HEK293 (cell line): ENCODE data around the gene GATA2.

Source experiments
- CTCF ChIP-seq: fragments of 450-650 bp; formaldehyde crosslinking; IDR thresholded peaks from 2 replicates; pipeline ENCODE4 v1.5.1; 2016; ENCODE audit warnings: missing biosample characterization, missing genetic modification characterization
- MYNN ChIP-seq: fragments of 450-650 bp; formaldehyde crosslinking; IDR thresholded peaks from 2 replicates; pipeline ENCODE4 v1.5.1; 2016; ENCODE audit warnings: missing biosample characterization, missing genetic modification characterization, borderline replicate concordance
- ZBTB8A ChIP-seq: fragments of 450-650 bp; formaldehyde crosslinking; IDR thresholded peaks from 2 replicates; pipeline ENCODE4 v1.5.1; 2016; ENCODE audit warnings: missing biosample characterization, missing genetic modification characterization
- ZNF138 ChIP-seq: fragments of 450-650 bp; formaldehyde crosslinking; IDR thresholded peaks from 2 replicates; pipeline ENCODE4 v1.5.1; 2016; ENCODE audit warnings: missing biosample characterization, missing genetic modification characterization, borderline replicate concordance
- ZNF280C ChIP-seq: fragments of 450-650 bp; formaldehyde crosslinking; IDR thresholded peaks from 2 replicates; pipeline ENCODE4 v1.5.1; 2016; ENCODE audit warnings: missing biosample characterization, missing genetic modification characterization
- ZNF768 ChIP-seq: fragments of 450-650 bp; formaldehyde crosslinking; IDR thresholded peaks from 2 replicates; pipeline ENCODE4 v1.5.1; 2018; ENCODE audit warnings: missing biosample characterization, mild to moderate bottlenecking, missing genetic modification characterization
- ZNF777 ChIP-seq: fragments of 450-650 bp; formaldehyde crosslinking; IDR thresholded peaks from 2 replicates; pipeline ENCODE4 v1.5.1; 2017; ENCODE audit warnings: missing biosample characterization, missing genetic modification characterization, borderline replicate concordance
- ZNF791 ChIP-seq: fragments of 450-650 bp; formaldehyde crosslinking; IDR thresholded peaks from 2 replicates; pipeline ENCODE4 v1.5.1; 2016; ENCODE audit warnings: missing biosample characterization, missing genetic modification characterization

GRCh38 chr3:128481438-128481942 lies 11.5 kb downstream of the GATA2 start:
- TF ChIP-seq CTCF: no peak
- TF ChIP-seq ZNF138 (tag by site-specific recombination): no peak
- no peak for TF ChIP-seq ZNF280C (tag by site-specific recombination)
- TF ChIP-seq MYNN (tag by site-specific recombination): no peak
- no peak for TF ChIP-seq ZNF777
- no peak for TF ChIP-seq ZNF791 (tag by site-specific recombination)
- no peak for TF ChIP-seq ZBTB8A (tag by site-specific recombination)
- no peak for TF ChIP-seq ZNF768
